PC-9 (cell line): ENCODE results near the gene TOR3A.

Experiments used
- CTCF ChIP-seq: fragments of 200-600 bp; sonication (generic); conservative IDR thresholded peaks from 2 replicates; pipeline ENCODE4 v1.6.1; 2017; ENCODE audit warnings: mixed run types, antibody characterized with exemption, mild to moderate bottlenecking, moderate library complexity
- EZH2 ChIP-seq: fragments of 200-600 bp; sonication (generic); IDR thresholded peaks from 2 replicates; pipeline ENCODE4 v1.8.0; 2017; ENCODE audit warnings: antibody characterized with exemption, low read depth

- no peak for TF ChIP-seq CTCF
- TF ChIP-seq EZH2, result no peak
Measured at GRCh38 chr1:179043266-179043665, 38.6 kb upstream of the TOR3A start.
